Gastrocnemius medialis (tissue), 4 donors: ENCODE results near the gene RACGAP1. TPM values are rescaled to one million over a fixed set of nuclear protein-coding genes. Genes with fewer than 3 reads are reported as not detected.
A peak's percentile ranks its signal among the peaks of the same experiment; 100 is the strongest.

Experiments
- ATAC-seq, 2 donors: fragments of 150-250 bp; one replicate each; pipeline ENCODE4 v1.9.1; 2016
- DNase-seq, 2 donors: peaks; one replicate each; pipeline ENCODE4 v3.0.0-alpha.2; 2019
- H3K27ac ChIP-seq, 4 donors: fragments of 200-600 bp; sonication (generic); 1 replicate in 1 of 4; 2 replicates in 3 of 4; pipeline ENCODE4 v1.5.1; 2016 to 2018; ENCODE audit warnings: mild to moderate bottlenecking in 2 of 4, moderate library complexity in 1 of 4
- H3K27me3 ChIP-seq, 3 donors: fragments of 200-600 bp; sonication (generic) in 2 of 3; 1 replicate in 1 of 3; 2 replicates in 2 of 3; pipeline versions ENCODE4 v1.5.1 to v1.6.0; 2016 to 2019; ENCODE audit warnings: mild to moderate bottlenecking in 1 of 3, moderate library complexity in 1 of 3
- H3K36me3 ChIP-seq, 2 donors: fragments of 200-600 bp; sonication (generic) in 1 of 2; one replicate each; pipeline ENCODE4 v1.5.1; 2017 to 2018
- H3K4me1 ChIP-seq, 2 donors: fragments of 200-600 bp; sonication (generic) in 1 of 2; one replicate each; pipeline ENCODE4 v1.5.1; 2016 to 2017; ENCODE audit warnings: mild to moderate bottlenecking in 2 of 2
- H3K4me3 ChIP-seq, 4 donors: fragments of 200-600 bp; sonication (generic) in 3 of 4; 1 replicate in 1 of 4; 2 replicates in 3 of 4; pipeline ENCODE4 v1.5.1; 2016 to 2019; ENCODE audit warnings: mild to moderate bottlenecking in 2 of 4
- H3K9me3 ChIP-seq, 3 donors: fragments of 200-600 bp; sonication (generic) in 2 of 3; 1 replicate in 1 of 3; 2 replicates in 2 of 3; pipeline ENCODE4 v1.5.1; 2016 to 2019
- POLR2A ChIP-seq, 2 donors: fragments of 450-650 bp; IDR thresholded peaks; one replicate each; pipeline ENCODE4 v1.6.1; 2017; ENCODE audit warnings: antibody characterized with exemption in 2 of 2, mild to moderate bottlenecking in 2 of 2, moderate library complexity in 2 of 2
- in situ Hi-C, 4 donors: fragments of 200-750 bp; cut with MboI; loops; one replicate each; pipeline versions ENCODE4 v1.15.0 to v1.8.0; 2017; ENCODE audit warnings: low sequenced_read_pairs in 4 of 4
- intact Hi-C: fragments of 100-400 bp; cut with DNase I; formaldehyde crosslinking; loops from one replicate; pipeline ENCODE4 v1.15.1; 2023; ENCODE audit warnings: low total_unique reads
- total RNA-seq, 4 donors: library from RNA; depleted of rRNA; stranded (reverse); fragments of >200 nt; gene quantifications; one replicate each; pipeline versions ENCODE4 v1.1.0 to v1.2.3, GENCODE V29; 2016
- TF ChIP-seq, protein P1 (sequence below), 5 experiments: fragments of 450-650 bp in 3 of 5; fragments of 200-600 bp in 2 of 5; sonication (generic) in 2 of 5; IDR thresholded peaks in 4 of 5; conservative IDR thresholded peaks in 1 of 5; 1 replicate in 4 of 5; 2 replicates in 1 of 5; pipeline ENCODE4 v1.5.1; 2016 to 2019; ENCODE audit warnings: antibody characterized with exemption in 5 of 5, mild to moderate bottlenecking in 3 of 5, moderate library complexity in 3 of 5

RACGAP1 gene
- total RNA-seq, 4 donors from 2014 or later, result 5.6 to 13.3 (median 6.5) TPM

DNA sequence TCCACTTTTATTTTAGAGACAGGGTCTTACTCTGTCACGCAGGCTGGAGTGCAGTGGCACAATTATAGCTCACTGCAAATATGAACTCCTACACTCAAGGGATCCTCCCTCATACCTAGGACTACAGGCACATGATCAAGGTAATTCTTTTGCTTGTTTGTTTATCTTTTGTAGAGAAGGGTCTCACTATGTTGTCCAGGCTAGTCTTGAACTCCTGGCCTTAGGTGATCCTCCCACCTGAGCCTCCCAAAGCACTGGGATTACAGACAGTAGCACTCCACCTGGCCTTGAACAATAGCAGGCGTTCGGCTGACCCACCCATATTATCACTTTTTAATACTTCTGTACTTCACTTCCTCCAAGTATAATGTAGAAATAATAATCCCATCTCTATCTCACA, 1.4 kb upstream of the RACGAP1 start:
- ATAC-seq (no peak), DNase-seq (no peak)
- intact Hi-C loops (loop anchor here (5.0 kb wide), 1 partner anchor 141 kb away; the partner anchor contains the start of gene CERS5), in situ Hi-C loops (no loop called here)
- Histone ChIP-seq H3K36me3 (no peaks in the 10 kb centered on the region), H3K27ac (no peak overlapping the region), H3K9me3 (no peaks in the 10 kb centered on the region), H3K4me3 (no peak overlapping the region), H3K27me3 (no peaks in the 10 kb centered on the region), H3K4me1 (peaks cover 6 to 11% of the 10 kb centered on the region in 2 donors)
- TF ChIP-seq POLR2A (IDR thresholded peaks at IDR 0.05), result no peak
- TF ChIP-seq, protein P1, sequence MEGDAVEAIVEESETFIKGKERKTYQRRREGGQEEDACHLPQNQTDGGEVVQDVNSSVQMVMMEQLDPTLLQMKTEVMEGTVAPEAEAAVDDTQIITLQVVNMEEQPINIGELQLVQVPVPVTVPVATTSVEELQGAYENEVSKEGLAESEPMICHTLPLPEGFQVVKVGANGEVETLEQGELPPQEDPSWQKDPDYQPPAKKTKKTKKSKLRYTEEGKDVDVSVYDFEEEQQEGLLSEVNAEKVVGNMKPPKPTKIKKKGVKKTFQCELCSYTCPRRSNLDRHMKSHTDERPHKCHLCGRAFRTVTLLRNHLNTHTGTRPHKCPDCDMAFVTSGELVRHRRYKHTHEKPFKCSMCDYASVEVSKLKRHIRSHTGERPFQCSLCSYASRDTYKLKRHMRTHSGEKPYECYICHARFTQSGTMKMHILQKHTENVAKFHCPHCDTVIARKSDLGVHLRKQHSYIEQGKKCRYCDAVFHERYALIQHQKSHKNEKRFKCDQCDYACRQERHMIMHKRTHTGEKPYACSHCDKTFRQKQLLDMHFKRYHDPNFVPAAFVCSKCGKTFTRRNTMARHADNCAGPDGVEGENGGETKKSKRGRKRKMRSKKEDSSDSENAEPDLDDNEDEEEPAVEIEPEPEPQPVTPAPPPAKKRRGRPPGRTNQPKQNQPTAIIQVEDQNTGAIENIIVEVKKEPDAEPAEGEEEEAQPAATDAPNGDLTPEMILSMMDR (IDR thresholded peaks at IDR 0.05 in 4 of 5, conservative IDR thresholded peaks at IDR 0.05 in 1 of 5), result no peak

DNA sequence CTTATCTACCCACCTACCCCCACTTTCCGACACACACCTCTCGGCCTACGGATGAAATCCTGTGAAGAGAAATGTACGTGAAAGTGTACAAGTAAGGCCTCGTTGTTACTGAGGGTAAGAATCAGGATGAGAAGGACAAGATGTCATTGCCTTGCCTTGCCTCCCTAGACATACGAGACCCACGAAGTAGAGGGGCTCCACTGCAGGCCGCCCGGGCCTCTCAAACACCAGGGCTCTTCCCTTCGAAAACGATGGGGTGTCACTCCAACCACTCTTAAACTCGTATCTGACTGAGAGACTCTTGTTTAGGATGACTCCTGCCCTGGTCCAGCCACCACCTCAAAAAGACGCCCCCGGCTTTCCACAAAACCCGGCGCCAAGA, 498 bp downstream of the RACGAP1 start:
- ATAC-seq (no peak), DNase-seq (no peak)
- no peak for TF ChIP-seq POLR2A (IDR thresholded peaks at IDR 0.05)
- TF ChIP-seq, protein P1 (IDR thresholded peaks at IDR 0.05 in 4 of 5, conservative IDR thresholded peaks at IDR 0.05 in 1 of 5), result no peak
- peak overlapping the region; percentile 32 to 67 (median 57) for H3K27ac ChIP-seq
- peaks cover 6 to 11% of the 10 kb centered on the region in 2 donors for H3K4me1 ChIP-seq
- H3K9me3 ChIP-seq, result no peaks in the 10 kb centered on the region
- in situ Hi-C loops (no loop called here), intact Hi-C loops (loop anchor here (1.0 to 5.0 kb wide), 2 partner anchors 87 to 143 kb away; partner anchors contain the start of gene CERS5)
- no peaks in the 10 kb centered on the region for H3K36me3 ChIP-seq
- peak overlapping the region; percentile 61 to 77 (median 66) for H3K4me3 ChIP-seq
- no peaks in the 10 kb centered on the region for H3K27me3 ChIP-seq

DNA sequence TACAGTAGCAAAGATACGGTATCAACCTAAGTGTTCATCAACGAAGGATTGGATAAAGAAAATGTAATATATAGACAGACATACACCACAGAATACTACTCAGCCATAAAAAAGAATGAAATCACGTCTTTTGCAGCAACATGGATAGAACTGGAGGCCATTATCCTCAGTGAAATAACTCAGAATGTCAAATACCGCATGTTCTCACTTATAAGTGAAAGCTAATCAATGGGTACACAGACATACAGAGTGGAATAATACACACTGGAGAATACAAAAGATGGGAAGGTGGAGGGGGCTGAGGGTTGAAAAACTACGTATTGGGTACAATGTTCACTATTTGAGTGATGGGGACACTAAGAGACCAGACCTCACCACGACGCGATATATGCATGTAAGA, 1.1 kb downstream of the RACGAP1 start:
- ATAC-seq (no peak), DNase-seq (no peak)
- no peaks in the 10 kb centered on the region for H3K36me3 ChIP-seq
- H3K4me3 ChIP-seq, result peak overlapping the region in 1 of 4 donors; percentile 70
- no peaks in the 10 kb centered on the region for H3K27me3 ChIP-seq
- in situ Hi-C loops, result no loop called here
- H3K27ac ChIP-seq, result no peak overlapping the region
- H3K9me3 ChIP-seq, result no peaks in the 10 kb centered on the region
- intact Hi-C loops, result no loop called here
- TF ChIP-seq, protein P1 (IDR thresholded peaks at IDR 0.05 in 4 of 5, conservative IDR thresholded peaks at IDR 0.05 in 1 of 5), result no peak
- TF ChIP-seq POLR2A (IDR thresholded peaks at IDR 0.05), result no peak
- peaks cover 6 to 11% of the 10 kb centered on the region in 2 donors for H3K4me1 ChIP-seq

DNA sequence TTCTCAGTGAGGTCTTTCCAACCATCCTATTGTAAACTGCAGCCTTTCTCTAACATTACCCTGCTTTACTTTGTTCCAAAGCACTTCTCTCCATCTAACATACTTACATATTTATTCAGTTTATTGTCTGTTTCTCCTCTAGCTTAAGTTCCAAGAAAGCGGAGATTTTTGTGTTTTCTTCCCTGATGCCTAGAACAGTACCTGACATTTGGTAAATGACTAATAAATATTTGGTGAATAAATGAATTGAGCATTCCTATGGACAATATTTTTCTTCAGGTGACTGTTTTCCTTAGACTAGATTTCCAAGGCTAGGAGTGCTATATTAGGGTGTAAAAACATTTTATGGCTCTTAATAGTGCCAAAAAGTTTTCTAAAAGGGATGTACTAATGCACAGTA, 2.4 kb downstream of the RACGAP1 start:
- no peak overlapping the region for H3K4me3 ChIP-seq
- ATAC-seq (no peak), DNase-seq (no peak)
- H3K27me3 ChIP-seq, result no peaks in the 10 kb centered on the region
- no peak overlapping the region for H3K27ac ChIP-seq
- in situ Hi-C loops, result no loop called here
- no peaks in the 10 kb centered on the region for H3K36me3 ChIP-seq
- intact Hi-C loops, result no loop called here
- H3K9me3 ChIP-seq, result no peaks in the 10 kb centered on the region
- TF ChIP-seq, protein P1 (IDR thresholded peaks at IDR 0.05 in 4 of 5, conservative IDR thresholded peaks at IDR 0.05 in 1 of 5), result no peak
- no peak for TF ChIP-seq POLR2A (IDR thresholded peaks at IDR 0.05)
- peaks cover 6 to 11% of the 10 kb centered on the region in 2 donors for H3K4me1 ChIP-seq

DNA sequence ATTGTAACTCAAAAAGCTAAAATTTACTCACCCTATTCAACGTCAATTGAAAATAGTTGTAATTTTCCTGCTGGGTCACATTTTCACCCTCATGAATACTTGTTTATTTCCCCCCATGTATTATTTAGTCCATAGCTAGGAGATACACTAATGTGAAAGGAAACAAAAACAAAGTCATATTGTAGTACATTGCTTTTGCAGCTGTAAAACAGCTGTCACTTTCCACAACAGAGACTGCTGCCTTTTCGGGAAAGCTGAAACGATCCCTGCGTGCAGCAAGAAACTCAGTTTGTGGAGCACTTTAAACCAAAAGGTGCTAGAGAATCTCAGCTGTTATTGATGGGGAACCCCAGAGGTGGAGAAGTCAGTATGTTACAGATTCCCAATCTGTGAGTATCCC, 4.3 kb downstream of the RACGAP1 start:
- Histone ChIP-seq H3K27ac (no peak overlapping the region), H3K4me3 (no peak overlapping the region), H3K27me3 (no peaks in the 10 kb centered on the region), H3K9me3 (no peaks in the 10 kb centered on the region), H3K4me1 (peaks cover 6 to 14% of the 10 kb centered on the region in 2 donors), H3K36me3 (no peaks in the 10 kb centered on the region)
- DNase-seq (no peak), ATAC-seq (no peak)
- intact Hi-C loops, result no loop called here
- in situ Hi-C loops, result no loop called here
- no peak for TF ChIP-seq POLR2A (IDR thresholded peaks at IDR 0.05)
- TF ChIP-seq, protein P1 (IDR thresholded peaks at IDR 0.05 in 4 of 5, conservative IDR thresholded peaks at IDR 0.05 in 1 of 5), result no peak
